ENCODE data around the gene COG2.

- no peak for TF ChIP-seq CTCF (conservative IDR thresholded peaks at IDR 0.05)
- TF ChIP-seq ZFX (IDR thresholded peaks at IDR 0.05) = no peak
Observed at GRCh38 chr1:230633469-230633868, 8.8 kb upstream of the COG2 start.

Measured in C4-2B (cell line).